T-helper 2 cell treated with Interferon-gamma antibody and Interleukin-4, amounts not matched to agents 5 μg/mL and 100 μg/mL, for 36 hours (primary cell): ENCODE data around the gene TMEM50A.
"Not testable (repeated sequence)": the region's sequence is repeated elsewhere in the genome, so short reads cannot be mapped to it uniquely, and the experiment has no call there.

ENCODE experiments used
- DNase-seq: peaks from one replicate; pipeline ENCODE4 v3.0.0; 2021; ENCODE audit warnings: low spot score
- H3K27ac Mint-ChIP-seq: one replicate; pipeline ENCODE4 v1.8.0; 2021; ENCODE audit warnings: mild to moderate bottlenecking, mixed read lengths
- H3K27me3 Mint-ChIP-seq: one replicate; pipeline ENCODE4 v1.8.0; 2021; ENCODE audit warnings: low read depth, mixed read lengths
- H3K36me3 Mint-ChIP-seq: one replicate; pipeline ENCODE4 v1.8.0; 2021; ENCODE audit warnings: low read depth, mixed read lengths
- H3K4me1 Mint-ChIP-seq: one replicate; pipeline ENCODE4 v1.8.0; 2021; ENCODE audit warnings: low read depth, mixed read lengths
- H3K4me3 Mint-ChIP-seq: one replicate; pipeline ENCODE4 v1.8.0; 2022; ENCODE audit warnings: mild to moderate bottlenecking, moderate library complexity, mixed read lengths
- H3K9me3 Mint-ChIP-seq: one replicate; pipeline ENCODE4 v1.8.0; 2021; ENCODE audit warnings: mixed read lengths

TMEM50A gene

DNA sequence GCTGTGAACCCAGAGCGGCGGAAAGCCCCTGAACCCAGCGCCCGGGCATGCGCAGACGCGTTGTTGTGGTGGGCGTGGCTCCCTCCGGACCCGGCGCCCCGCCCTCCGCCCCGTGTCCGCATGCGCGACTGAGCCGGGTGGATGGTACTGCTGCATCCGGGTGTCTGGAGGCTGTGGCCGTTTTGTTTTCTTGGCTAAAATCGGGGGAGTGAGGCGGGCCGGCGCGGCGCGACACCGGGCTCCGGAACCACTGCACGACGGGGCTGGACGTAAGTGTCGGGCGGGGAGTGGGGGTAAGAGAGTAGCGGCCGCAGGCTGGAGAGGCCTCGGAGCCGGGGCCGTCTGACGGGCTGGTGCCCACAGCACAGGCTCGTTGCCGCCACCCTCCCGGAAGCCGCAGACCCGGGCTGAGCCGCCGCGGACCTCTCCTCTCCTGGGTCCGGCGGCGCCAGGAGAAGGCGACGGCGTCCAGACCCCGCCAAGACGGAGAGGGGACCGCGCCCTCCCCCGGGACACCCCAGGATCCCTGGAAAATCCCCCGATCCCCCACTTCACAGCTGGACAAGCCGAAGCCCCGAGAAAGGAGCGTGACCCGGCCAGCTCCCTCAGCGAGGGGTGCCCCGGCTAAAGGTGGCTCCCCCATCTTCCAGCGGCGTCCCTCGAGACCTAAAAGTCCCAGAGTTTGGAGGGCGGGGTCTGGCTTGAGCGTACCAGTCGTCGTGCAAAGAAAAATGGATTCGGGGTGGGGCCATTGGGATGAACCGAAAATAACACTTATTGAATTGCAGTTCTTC lies at the start of gene TMEM50A:
TMEM50A (plus strand) TSS at position 147 of the 794 bp plus-strand sequence. CDS start 2,153 bp downstream, outside the sequence.
- peaks cover 24% of the 10 kb centered on the region for H3K4me1 Mint-ChIP-seq

DNA sequence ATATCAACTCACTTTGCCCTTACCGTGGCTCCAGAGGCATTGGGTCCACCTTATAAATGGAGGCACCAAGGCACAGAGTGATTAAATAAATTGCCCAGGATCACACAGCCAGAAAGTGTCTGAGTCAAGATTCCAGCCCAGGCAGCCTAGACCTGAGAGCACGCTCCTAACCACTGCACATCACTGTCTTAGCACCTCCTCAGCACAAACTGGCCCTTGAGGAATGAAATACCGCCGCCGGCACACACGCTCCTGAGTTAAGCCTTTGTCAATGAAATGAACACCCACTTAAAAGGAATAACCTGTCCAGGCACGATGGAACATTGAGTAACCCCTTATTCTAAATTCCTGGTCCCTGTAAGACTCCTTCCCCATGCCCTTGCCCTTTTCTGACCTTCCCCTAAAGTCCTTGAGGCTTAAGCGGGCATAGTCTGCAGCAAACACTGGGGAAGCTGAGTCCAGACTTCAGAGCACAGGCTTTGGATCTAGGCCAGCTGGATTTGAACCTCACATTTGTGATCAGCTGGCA lies 49.5 kb upstream of the TMEM50A start:
- not testable (repeated sequence) for H3K9me3 Mint-ChIP-seq

More for the DNA sequence above, at the start of gene TMEM50A:
- peaks cover 32% of the 10 kb centered on the region for H3K36me3 Mint-ChIP-seq
- H3K27ac Mint-ChIP-seq = peak within 1 kb of the TSS; percentile 94
- DNase-seq = peak; percentile 95
- no peaks in the 10 kb centered on the region for H3K27me3 Mint-ChIP-seq
- peak within 1 kb of the TSS; percentile 97 for H3K4me3 Mint-ChIP-seq
- H3K9me3 Mint-ChIP-seq = no peaks in the 10 kb centered on the region

DNA sequence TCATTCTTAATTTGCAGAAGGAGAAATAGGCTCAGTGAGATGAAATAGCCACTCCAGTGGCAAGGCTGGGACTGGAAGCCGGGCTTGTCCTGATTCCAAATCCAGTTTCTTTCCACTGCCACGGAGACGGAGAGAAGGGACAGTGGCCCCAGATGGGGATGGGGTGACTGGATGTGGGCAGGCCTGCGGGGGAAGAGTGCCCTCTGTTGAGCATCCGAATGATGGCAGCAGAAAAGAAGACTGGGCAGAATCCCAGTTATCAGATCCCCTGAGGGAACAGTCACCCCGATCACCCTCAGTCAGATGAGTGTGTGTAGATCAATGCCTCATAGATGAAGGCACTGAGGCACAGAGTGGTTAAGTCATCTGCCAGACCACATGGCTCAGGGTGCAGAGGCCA lies 48.1 kb upstream of the TMEM50A start:
- not testable (repeated sequence) for H3K27ac Mint-ChIP-seq, H3K4me1 Mint-ChIP-seq, H3K27me3 Mint-ChIP-seq, H3K4me3 Mint-ChIP-seq, H3K36me3 Mint-ChIP-seq, H3K9me3 Mint-ChIP-seq, DNase-seq

More for the DNA sequence above, 49.5 kb upstream of the TMEM50A start:
- H3K27me3 Mint-ChIP-seq, DNase-seq, H3K36me3 Mint-ChIP-seq, H3K4me3 Mint-ChIP-seq, H3K4me1 Mint-ChIP-seq, H3K27ac Mint-ChIP-seq: not testable (repeated sequence)

DNA sequence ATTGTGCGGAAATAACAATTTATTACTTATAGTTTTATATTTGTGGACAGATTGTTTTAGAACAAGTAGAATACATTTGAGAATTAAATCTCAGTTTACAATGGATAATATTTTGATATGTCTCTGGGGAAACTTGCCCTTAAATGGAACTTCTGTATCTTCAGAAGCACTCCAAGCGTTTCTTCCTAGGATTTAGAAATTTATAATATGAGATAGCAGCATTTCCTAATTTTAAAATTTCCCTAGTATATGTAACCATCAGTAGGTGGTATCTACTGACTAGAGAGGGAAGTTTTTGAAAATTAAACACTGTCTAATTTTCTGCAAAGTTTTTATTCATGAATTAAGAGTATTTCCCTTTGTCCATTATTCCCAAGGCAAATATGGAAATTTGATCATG lies 44.7 kb upstream of the TMEM50A start:
- not testable (repeated sequence) for H3K36me3 Mint-ChIP-seq, H3K27me3 Mint-ChIP-seq, DNase-seq, H3K4me1 Mint-ChIP-seq, H3K4me3 Mint-ChIP-seq, H3K27ac Mint-ChIP-seq, H3K9me3 Mint-ChIP-seq

DNA sequence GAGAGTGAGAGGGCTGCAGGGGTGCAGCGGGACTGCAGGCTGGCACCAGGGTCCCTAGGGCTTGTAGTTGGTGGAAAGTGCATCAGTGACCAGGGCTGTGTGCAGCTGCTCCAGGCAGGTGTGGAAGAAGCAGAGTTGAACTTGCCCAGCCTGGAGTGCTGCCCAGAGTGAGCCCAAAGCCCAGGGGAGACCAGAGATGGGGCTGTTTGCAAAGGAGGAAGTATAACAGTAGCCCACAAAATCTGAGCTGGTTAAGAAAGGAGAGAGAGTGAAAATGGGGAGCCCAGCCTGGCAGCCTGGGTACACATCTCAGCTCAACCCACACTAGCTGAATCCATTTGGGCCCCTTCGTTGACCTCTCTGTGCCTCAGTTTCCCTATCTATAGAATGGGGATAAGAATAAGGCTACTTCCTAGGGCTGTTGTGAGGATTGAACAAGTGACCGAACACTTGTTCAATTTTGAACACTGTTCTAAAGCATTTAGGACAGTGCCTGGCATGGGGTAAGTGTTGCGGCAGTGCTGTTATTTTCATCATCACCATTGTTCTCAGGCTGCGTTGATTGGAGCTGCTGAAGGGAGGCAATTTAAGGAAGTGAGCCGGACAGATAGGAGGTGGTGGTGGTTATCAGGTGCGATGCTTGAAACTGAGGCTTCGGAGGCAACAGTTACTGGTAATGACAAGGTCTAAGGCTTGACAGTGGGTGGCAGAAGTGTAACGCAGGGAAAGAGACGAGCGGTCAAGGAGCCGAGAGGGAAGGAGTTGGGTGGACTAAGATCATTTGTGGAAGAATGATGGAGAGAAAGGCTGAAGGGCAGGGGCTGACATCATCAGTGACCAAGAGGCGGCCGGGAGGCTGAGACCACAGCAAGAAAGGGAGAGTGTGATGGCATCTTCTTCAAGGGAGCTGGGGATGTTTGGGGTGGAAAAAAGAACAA lies 43.0 kb upstream of the TMEM50A start:
- H3K36me3 Mint-ChIP-seq, H3K4me1 Mint-ChIP-seq, DNase-seq, H3K27me3 Mint-ChIP-seq, H3K27ac Mint-ChIP-seq, H3K9me3 Mint-ChIP-seq, H3K4me3 Mint-ChIP-seq: not testable (repeated sequence)

DNA sequence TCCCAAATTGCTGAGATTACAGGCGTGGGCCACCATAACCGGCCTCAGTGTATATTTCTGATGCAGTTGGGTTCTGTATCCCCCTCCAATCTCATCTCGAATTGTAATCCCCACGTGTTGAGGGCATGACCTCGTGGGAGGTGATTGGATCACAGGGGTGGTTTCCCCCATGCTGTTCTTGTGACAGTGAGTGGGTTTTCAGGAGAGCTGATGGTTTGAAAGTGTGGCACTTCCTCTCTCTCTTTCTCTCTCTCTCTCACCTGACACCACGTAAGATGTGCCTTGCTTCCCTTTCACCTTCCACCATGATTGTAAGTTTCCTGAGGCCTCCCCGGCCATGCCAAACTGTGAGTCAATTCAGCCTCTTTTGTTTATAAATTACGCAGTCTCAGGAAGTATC lies 41.6 kb upstream of the TMEM50A start:
- not testable (repeated sequence) for H3K36me3 Mint-ChIP-seq, H3K27ac Mint-ChIP-seq, H3K9me3 Mint-ChIP-seq, H3K4me3 Mint-ChIP-seq, DNase-seq, H3K27me3 Mint-ChIP-seq, H3K4me1 Mint-ChIP-seq

DNA sequence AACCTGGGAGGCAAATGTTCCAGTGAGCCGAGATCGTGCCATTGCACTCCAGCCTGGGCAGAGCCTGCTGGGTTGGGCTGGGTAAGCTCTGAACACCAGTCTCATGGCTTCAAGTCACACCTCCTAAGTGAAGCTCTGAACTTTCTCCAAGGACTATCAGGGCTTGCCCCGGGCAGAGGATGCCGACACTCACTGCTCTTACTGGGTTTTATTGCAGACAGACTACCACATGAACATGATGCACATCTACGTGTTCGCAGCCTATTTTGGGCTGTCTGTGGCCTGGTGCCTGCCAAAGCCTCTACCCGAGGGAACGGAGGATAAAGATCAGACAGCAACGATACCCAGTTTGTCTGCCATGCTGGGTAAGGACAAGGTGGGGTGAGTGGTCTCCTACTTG lies 37.4 kb upstream of the TMEM50A start:
- H3K4me3 Mint-ChIP-seq, H3K36me3 Mint-ChIP-seq, DNase-seq, H3K27me3 Mint-ChIP-seq, H3K9me3 Mint-ChIP-seq, H3K27ac Mint-ChIP-seq, H3K4me1 Mint-ChIP-seq: not testable (repeated sequence)

DNA sequence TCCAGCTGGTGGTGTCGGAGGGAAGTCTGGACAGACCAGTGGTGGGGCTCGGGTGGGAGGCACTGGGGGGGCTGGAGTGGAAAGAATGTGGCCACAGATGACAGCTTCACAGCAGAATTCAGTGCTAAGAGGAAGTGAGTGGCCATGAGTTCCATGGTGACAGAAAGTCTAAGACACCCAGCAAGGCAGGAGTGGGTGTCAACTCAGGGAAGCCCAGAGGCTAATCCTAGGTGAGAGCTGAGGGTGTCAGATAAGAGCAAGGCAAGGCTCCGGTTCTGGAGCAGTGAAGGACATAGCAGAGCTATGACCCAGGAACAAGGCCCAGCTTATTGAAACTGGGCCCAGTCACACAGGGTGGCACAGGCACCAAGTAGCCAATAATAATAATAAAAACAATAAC lies 35.8 kb upstream of the TMEM50A start:
- not testable (repeated sequence) for DNase-seq, H3K4me3 Mint-ChIP-seq, H3K27ac Mint-ChIP-seq, H3K36me3 Mint-ChIP-seq, H3K27me3 Mint-ChIP-seq, H3K4me1 Mint-ChIP-seq, H3K9me3 Mint-ChIP-seq

DNA sequence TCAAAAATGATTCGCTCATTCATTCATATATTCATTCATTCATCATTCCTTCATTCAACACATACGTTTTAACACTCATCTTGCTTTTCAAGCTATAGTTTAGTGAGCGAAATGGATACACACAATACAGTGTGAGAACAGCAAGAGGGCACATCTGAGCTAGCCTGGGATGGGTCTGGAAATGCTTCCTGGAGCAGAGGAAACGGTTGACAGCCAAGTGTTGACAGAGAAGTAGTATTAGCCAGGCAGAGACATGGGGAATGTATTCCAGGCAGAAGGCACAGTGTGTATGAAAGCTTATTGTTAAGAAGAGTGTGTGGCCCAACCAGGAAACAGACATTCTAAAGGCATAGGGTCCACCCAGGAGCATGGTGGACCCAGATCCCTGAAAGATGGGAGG lies 33.2 kb upstream of the TMEM50A start:
- DNase-seq, H3K27me3 Mint-ChIP-seq, H3K4me3 Mint-ChIP-seq, H3K4me1 Mint-ChIP-seq, H3K9me3 Mint-ChIP-seq, H3K27ac Mint-ChIP-seq: not testable (repeated sequence)
- peaks cover 11% of the 10 kb centered on the region for H3K36me3 Mint-ChIP-seq

DNA sequence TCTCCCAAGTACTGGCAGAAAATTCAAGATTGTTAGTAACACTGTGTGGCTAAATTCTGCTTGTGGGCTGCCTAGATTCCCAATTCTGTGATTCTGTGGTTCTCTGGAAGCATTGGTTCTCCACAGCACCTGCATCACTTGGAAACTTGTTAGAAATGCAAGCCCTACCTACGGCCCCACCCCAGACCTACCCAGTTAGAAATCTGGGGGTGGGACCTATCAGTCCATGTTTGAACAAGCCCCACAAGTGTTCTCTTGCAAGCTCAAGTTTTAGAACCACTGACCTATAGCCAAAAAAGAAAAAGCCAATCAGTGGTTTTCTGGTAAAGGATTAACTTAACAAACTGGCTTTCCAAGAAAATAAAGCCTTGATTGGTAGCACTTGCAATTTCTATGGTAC lies 30.0 kb upstream of the TMEM50A start:
- not testable (repeated sequence) for DNase-seq, H3K27me3 Mint-ChIP-seq, H3K4me3 Mint-ChIP-seq, H3K27ac Mint-ChIP-seq, H3K9me3 Mint-ChIP-seq, H3K4me1 Mint-ChIP-seq
- H3K36me3 Mint-ChIP-seq = peaks cover 24% of the 10 kb centered on the region

DNA sequence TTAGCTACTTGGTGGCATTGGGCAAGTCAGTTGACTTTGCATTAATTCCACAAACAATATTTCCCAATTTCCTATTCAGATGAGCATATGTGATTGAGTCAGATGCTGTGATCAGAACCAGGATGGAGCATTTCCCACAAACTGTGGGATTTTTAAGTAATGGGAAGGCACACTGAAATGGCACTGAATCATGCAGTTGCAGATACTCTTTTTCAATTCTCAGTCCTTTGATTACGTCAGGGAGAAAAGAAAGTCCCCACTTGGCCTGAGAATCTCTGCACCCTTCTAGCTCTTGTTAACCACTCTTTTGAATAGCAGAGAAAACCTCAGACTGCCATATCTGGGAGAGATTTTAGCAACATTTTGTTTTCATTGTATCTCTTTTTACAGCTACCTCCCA lies 29.0 kb upstream of the TMEM50A start:
- DNase-seq = not testable (repeated sequence)

DNA sequence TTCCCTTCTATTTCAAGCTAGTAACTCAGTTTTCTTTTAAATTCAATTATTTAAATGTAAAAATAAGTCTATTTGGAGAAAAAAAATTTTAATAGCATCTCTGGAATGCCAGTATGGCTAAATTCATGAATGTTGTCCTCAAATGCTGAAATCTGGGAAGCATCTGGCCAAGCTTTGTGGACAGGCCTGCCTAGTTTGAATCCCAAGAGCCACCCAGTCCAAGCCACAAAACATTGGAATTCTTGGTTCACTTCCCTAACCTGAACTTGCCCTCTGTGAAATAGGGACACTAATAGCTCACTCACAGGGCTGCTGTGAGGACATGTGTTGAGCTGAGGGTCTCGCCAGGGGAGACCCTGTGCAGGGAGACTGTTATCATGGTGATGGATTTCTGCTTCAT lies 28.6 kb upstream of the TMEM50A start:
- H3K4me1 Mint-ChIP-seq, H3K9me3 Mint-ChIP-seq, DNase-seq, H3K27ac Mint-ChIP-seq, H3K4me3 Mint-ChIP-seq, H3K27me3 Mint-ChIP-seq: not testable (repeated sequence)
- H3K36me3 Mint-ChIP-seq = peaks cover 34% of the 10 kb centered on the region

More for the DNA sequence above, 29.0 kb upstream of the TMEM50A start:
- H3K4me1 Mint-ChIP-seq, H3K27ac Mint-ChIP-seq, H3K27me3 Mint-ChIP-seq, H3K9me3 Mint-ChIP-seq, H3K4me3 Mint-ChIP-seq: not testable (repeated sequence)
- H3K36me3 Mint-ChIP-seq = peaks cover 30% of the 10 kb centered on the region

DNA sequence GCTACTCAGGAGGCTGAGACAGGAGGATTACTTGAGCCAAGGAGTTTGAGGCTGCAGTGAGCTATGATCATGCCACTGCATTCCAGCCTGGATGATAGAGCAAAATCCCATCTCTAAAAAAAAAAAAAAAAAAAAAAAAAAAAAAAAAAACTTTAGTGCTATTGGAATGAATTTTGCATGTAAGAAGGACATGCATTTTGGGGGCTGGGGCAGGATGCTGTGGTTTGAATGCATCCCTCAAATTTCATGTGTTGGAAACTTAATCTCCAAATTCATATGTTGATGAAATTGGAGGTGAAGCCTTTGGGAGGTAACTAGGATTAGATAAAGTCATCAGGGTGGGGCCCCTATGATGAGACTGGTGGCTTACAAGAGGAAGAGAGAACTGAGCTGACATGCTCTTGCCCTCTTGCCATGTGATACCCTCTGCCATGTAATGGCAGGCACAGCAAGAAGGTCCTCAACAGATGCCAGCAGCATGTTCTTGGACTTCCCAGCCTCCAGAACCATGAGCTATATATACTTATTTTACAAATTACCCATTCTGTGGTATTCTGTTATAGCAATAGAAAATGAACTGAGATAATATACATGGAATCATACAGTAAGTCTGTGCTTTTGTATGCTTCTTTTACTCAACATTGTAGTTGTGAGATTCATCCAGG lies 25.2 kb upstream of the TMEM50A start:
- peaks cover 35% of the 10 kb centered on the region for H3K36me3 Mint-ChIP-seq
- H3K27ac Mint-ChIP-seq, DNase-seq, H3K4me1 Mint-ChIP-seq, H3K4me3 Mint-ChIP-seq, H3K27me3 Mint-ChIP-seq, H3K9me3 Mint-ChIP-seq: not testable (repeated sequence)
